Stomach (tissue), 4 donors: ENCODE data around the gene FSTL4.

ENCODE experiments used
- EP300 ChIP-seq: sonication (generic); formaldehyde crosslinking; IDR thresholded peaks from one replicate; pipeline ENCODE4 v1.6.1; 2017; ENCODE audit warnings: antibody characterized with exemption
- POLR2A ChIP-seq, 4 donors: fragments of 450-650 bp; IDR thresholded peaks; one replicate each; pipeline ENCODE4 v1.6.1; 2016; ENCODE audit warnings: antibody characterized with exemption in 4 of 4, control low read depth in 2 of 4, mild to moderate bottlenecking in 1 of 4, moderate library complexity in 1 of 4
- POLR2AphosphoS5 ChIP-seq, 3 donors: sonication (generic); formaldehyde crosslinking; IDR thresholded peaks; one replicate each; pipeline ENCODE4 v1.6.1; 2016; ENCODE audit warnings: antibody characterized with exemption in 3 of 3
- TF ChIP-seq, protein P1 (sequence below), 7 experiments: fragments of 450-650 bp in 4 of 7; fragments of 200-600 bp in 3 of 7; sonication (generic) in 3 of 7; IDR thresholded peaks; one replicate each; pipeline ENCODE4 v1.5.1; 2016 to 2019; ENCODE audit warnings: antibody characterized with exemption in 7 of 7, control low read depth in 2 of 7, mild to moderate bottlenecking in 1 of 7

DNA sequence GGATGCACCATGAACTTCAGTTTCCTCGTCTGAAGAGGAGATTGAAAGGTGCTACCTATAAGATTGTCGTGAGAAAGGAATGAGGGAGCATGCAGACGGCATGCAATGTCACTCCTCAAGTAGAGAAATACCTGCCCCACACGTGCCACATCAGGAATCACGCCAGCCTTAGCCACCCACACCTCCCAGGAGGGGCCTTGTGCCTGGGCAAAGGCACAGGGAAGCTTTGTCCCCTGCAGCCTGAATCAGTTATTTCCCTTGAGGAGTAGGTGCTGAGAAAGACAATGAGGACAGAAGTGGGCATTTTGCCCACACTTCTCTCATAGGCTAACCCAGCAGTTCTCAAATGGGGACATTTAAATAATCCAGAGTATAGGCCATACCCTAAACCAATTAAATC, 31.0 kb downstream of the FSTL4 start:
- TF ChIP-seq, protein P1, sequence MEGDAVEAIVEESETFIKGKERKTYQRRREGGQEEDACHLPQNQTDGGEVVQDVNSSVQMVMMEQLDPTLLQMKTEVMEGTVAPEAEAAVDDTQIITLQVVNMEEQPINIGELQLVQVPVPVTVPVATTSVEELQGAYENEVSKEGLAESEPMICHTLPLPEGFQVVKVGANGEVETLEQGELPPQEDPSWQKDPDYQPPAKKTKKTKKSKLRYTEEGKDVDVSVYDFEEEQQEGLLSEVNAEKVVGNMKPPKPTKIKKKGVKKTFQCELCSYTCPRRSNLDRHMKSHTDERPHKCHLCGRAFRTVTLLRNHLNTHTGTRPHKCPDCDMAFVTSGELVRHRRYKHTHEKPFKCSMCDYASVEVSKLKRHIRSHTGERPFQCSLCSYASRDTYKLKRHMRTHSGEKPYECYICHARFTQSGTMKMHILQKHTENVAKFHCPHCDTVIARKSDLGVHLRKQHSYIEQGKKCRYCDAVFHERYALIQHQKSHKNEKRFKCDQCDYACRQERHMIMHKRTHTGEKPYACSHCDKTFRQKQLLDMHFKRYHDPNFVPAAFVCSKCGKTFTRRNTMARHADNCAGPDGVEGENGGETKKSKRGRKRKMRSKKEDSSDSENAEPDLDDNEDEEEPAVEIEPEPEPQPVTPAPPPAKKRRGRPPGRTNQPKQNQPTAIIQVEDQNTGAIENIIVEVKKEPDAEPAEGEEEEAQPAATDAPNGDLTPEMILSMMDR (IDR thresholded peaks at IDR 0.05) = no peak
- no peak for TF ChIP-seq EP300
- TF ChIP-seq POLR2A (IDR thresholded peaks at IDR 0.05) = no peak
- TF ChIP-seq POLR2AphosphoS5 (IDR thresholded peaks at IDR 0.05) = no peak
